Activated naive CD4-positive, alpha-beta T cell treated with Interleukin-2 at 50 U/mL for 16 hours (primary cell): ENCODE data around the gene ELAPOR2.
"Not testable (repeated sequence)": the region's sequence is repeated elsewhere in the genome, so short reads cannot be mapped to it uniquely, and the experiment has no call there.

ENCODE experiments used
- DNase-seq: peaks from one replicate; pipeline ENCODE4 v3.0.0-alpha.2; 2020

Gene ELAPOR2

GRCh38 chr7:87059525-87060287 lies at the start of gene ELAPOR2:
Gene ELAPOR2, minus strand, starts transcription at chr7:87059654. Its CDS starts 141 bp downstream, at chr7:87059513.
- peak; percentile 85 for DNase-seq

- no peak for DNase-seq
Measured at GRCh38 chr7:87107949-87108776, 48.7 kb upstream of the ELAPOR2 start.

- no peak for DNase-seq
Measured at GRCh38 chr7:87106974-87107612, 47.6 kb upstream of the ELAPOR2 start.

- no peak for DNase-seq
Measured at GRCh38 chr7:87105401-87105800, 45.9 kb upstream of the ELAPOR2 start.

GRCh38 chr7:87100326-87100725 lies 40.9 kb upstream of the ELAPOR2 start:
- no peak for DNase-seq

GRCh38 chr7:87097375-87097774 lies 37.9 kb upstream of the ELAPOR2 start:
- not testable (repeated sequence) for DNase-seq

- DNase-seq: no peak
Measured at GRCh38 chr7:87094322-87094721, 34.9 kb upstream of the ELAPOR2 start.

- DNase-seq: no peak
Measured at GRCh38 chr7:87092568-87093091, 33.2 kb upstream of the ELAPOR2 start.

GRCh38 chr7:87091487-87092066 lies 32.1 kb upstream of the ELAPOR2 start:
- DNase-seq: no peak

- DNase-seq: no peak
Measured at GRCh38 chr7:87083865-87084519, 24.5 kb upstream of the ELAPOR2 start.

- no peak for DNase-seq
Measured at GRCh38 chr7:87082675-87083074, 23.2 kb upstream of the ELAPOR2 start.

- no peak for DNase-seq
Measured at GRCh38 chr7:87075671-87076404, 16.4 kb upstream of the ELAPOR2 start.

- no peak for DNase-seq
Measured at GRCh38 chr7:87067788-87068187, 8.3 kb upstream of the ELAPOR2 start.

GRCh38 chr7:87060288-87060537 lies 759 bp upstream of the ELAPOR2 start:
- no peak for DNase-seq

- no peak for DNase-seq
Measured at GRCh38 chr7:87058744-87059524, 520 bp downstream of the ELAPOR2 start.

GRCh38 chr7:87057210-87057609 lies 2.2 kb downstream of the ELAPOR2 start:
- no peak for DNase-seq

GRCh38 chr7:87056346-87056745 lies 3.1 kb downstream of the ELAPOR2 start:
- DNase-seq: no peak

GRCh38 chr7:87048839-87049238 lies 10.6 kb downstream of the ELAPOR2 start:
- DNase-seq: no peak

GRCh38 chr7:87046456-87046855 lies 13.0 kb downstream of the ELAPOR2 start:
- no peak for DNase-seq

GRCh38 chr7:87044713-87045112 lies 14.7 kb downstream of the ELAPOR2 start:
- not testable (repeated sequence) for DNase-seq

- DNase-seq: not testable (repeated sequence)
Measured at GRCh38 chr7:87041586-87041985, 17.9 kb downstream of the ELAPOR2 start.
